ENCODE measurements around the gene ANXA4. TPM values are rescaled to one million over a fixed set of nuclear protein-coding genes. Genes with fewer than 3 reads are reported as not detected.

The ANXA4 gene
- total RNA-seq, 1 experiment from 2014 or later: 92.0 TPM

GRCh38 chr2:69704446-69704845 is 37.5 kb upstream of the ANXA4 start:
- ChIA-PET POLR2A (no interaction called here), CTCF (interaction anchor here (0.8 kb wide), 1 partner anchor 20 kb away, joined by 3 read pairs; no protein-coding TSS in a partner anchor)
- Histone ChIP-seq H3K9me3 (no peaks in the 10 kb centered on the region), H3K4me3 (ENCODE audit: low read depth, low read length) (no peak overlapping the region), H3K27me3 (replicated peaks; ENCODE audit: control insufficient read depth, insufficient read depth, low read length) (no peaks in the 10 kb centered on the region), H3K36me3 (ENCODE audit: control insufficient read depth, insufficient read depth, low read length) (no peaks in the 10 kb centered on the region), H3K4me1 (no peaks in the 10 kb centered on the region)
- no peak for TF ChIP-seq CTCF (IDR thresholded peaks at IDR 0.05; ENCODE audit: insufficient read depth in 1 of 2, low read depth in 1 of 2, low read length in 1 of 2, severe bottlenecking in 1 of 2, unreplicated experiment in 1 of 2)
- no TSS peak for BruUV-seq (replicated peaks)
- H3K9me3 Mint-ChIP-seq (ENCODE audit: unreplicated experiment): no peaks in the 10 kb centered on the region
- no peak overlapping the region for H3K27ac Mint-ChIP-seq (ENCODE audit: unreplicated experiment)
- no peaks in the 10 kb centered on the region for H3K4me1 Mint-ChIP-seq (ENCODE audit: low read depth, unreplicated experiment)
- H3K27me3 Mint-ChIP-seq (ENCODE audit: insufficient read depth, unreplicated experiment): no peaks in the 10 kb centered on the region
- no peak for DNase-seq
- intact Hi-C loops (cut with micrococcal nuclease; ENCODE audit: unreplicated experiment): no loop called here
- no peaks in the 10 kb centered on the region for H3K36me3 Mint-ChIP-seq (ENCODE audit: insufficient read depth, unreplicated experiment)
- H3K4me3 Mint-ChIP-seq (ENCODE audit: unreplicated experiment): no peak overlapping the region

GRCh38 chr2:69709290-69709689 is 32.6 kb upstream of the ANXA4 start:
- ChIA-PET CTCF (no interaction called here), POLR2A (no interaction called here)
- H3K9me3 ChIP-seq: no peaks in the 10 kb centered on the region
- no peak overlapping the region for H3K4me3 ChIP-seq (ENCODE audit: low read depth, low read length)
- Mint-ChIP-seq H3K4me1 (ENCODE audit: low read depth, unreplicated experiment) (no peaks in the 10 kb centered on the region), H3K27ac (ENCODE audit: unreplicated experiment) (no peak overlapping the region), H3K27me3 (ENCODE audit: insufficient read depth, unreplicated experiment) (no peaks in the 10 kb centered on the region), H3K36me3 (ENCODE audit: insufficient read depth, unreplicated experiment) (peaks cover 6% of the 10 kb centered on the region), H3K9me3 (ENCODE audit: unreplicated experiment) (no peaks in the 10 kb centered on the region), H3K4me3 (ENCODE audit: unreplicated experiment) (no peak overlapping the region)
- H3K27me3 ChIP-seq (replicated peaks; ENCODE audit: control insufficient read depth, insufficient read depth, low read length): no peaks in the 10 kb centered on the region
- H3K36me3 ChIP-seq (ENCODE audit: control insufficient read depth, insufficient read depth, low read length): no peaks in the 10 kb centered on the region
- intact Hi-C loops (cut with micrococcal nuclease; ENCODE audit: unreplicated experiment): no loop called here
- H3K4me1 ChIP-seq: no peaks in the 10 kb centered on the region
- DNase-seq: no peak
- no peak for TF ChIP-seq CTCF (IDR thresholded peaks at IDR 0.05; ENCODE audit: insufficient read depth in 1 of 2, low read depth in 1 of 2, low read length in 1 of 2, severe bottlenecking in 1 of 2, unreplicated experiment in 1 of 2)
- no TSS peak for BruUV-seq (replicated peaks)

- Histone ChIP-seq H3K36me3 (ENCODE audit: control insufficient read depth, insufficient read depth, low read length) (no peaks in the 10 kb centered on the region), H3K27me3 (replicated peaks; ENCODE audit: control insufficient read depth, insufficient read depth, low read length) (no peaks in the 10 kb centered on the region), H3K4me1 (no peaks in the 10 kb centered on the region), H3K4me3 (ENCODE audit: low read depth, low read length) (no peak overlapping the region), H3K9me3 (no peaks in the 10 kb centered on the region)
- H3K4me3 Mint-ChIP-seq (ENCODE audit: unreplicated experiment): no peak overlapping the region
- H3K36me3 Mint-ChIP-seq (ENCODE audit: insufficient read depth, unreplicated experiment): peaks cover 6% of the 10 kb centered on the region
- no TSS peak for BruUV-seq (replicated peaks)
- DNase-seq: no peak
- H3K27ac Mint-ChIP-seq (ENCODE audit: unreplicated experiment): no peak overlapping the region
- H3K4me1 Mint-ChIP-seq (ENCODE audit: low read depth, unreplicated experiment): no peaks in the 10 kb centered on the region
- H3K27me3 Mint-ChIP-seq (ENCODE audit: insufficient read depth, unreplicated experiment): no peaks in the 10 kb centered on the region
- no peak for TF ChIP-seq CTCF (IDR thresholded peaks at IDR 0.05; ENCODE audit: insufficient read depth in 1 of 2, low read depth in 1 of 2, low read length in 1 of 2, severe bottlenecking in 1 of 2, unreplicated experiment in 1 of 2)
- POLR2A ChIA-PET: interaction anchor here (0.6 kb wide), 1 partner anchor 151 kb away, joined by 3 read pairs; no protein-coding TSS in a partner anchor
- CTCF ChIA-PET: no interaction called here
- H3K9me3 Mint-ChIP-seq (ENCODE audit: unreplicated experiment): no peaks in the 10 kb centered on the region
- intact Hi-C loops (cut with micrococcal nuclease; ENCODE audit: unreplicated experiment): no loop called here
Observed at GRCh38 chr2:69711971-69712370, 30.0 kb upstream of the ANXA4 start.
